Suprapubic skin (tissue), 3 donors: ENCODE measurements around the gene PHYHD1.

ENCODE experiments used
- CTCF ChIP-seq, 2 donors: fragments of 200-600 bp in 1 of 2; fragments of 450-650 bp in 1 of 2; sonication (generic) in 1 of 2; IDR thresholded peaks; one replicate each; pipeline ENCODE4 v1.5.1; 2016 to 2019; ENCODE audit warnings: antibody characterized with exemption in 2 of 2, mild to moderate bottlenecking in 1 of 2, moderate library complexity in 1 of 2
- POLR2A ChIP-seq, 2 donors: fragments of 450-650 bp; IDR thresholded peaks; one replicate each; pipeline ENCODE4 v1.6.1; 2017; ENCODE audit warnings: antibody characterized with exemption in 2 of 2, mild to moderate bottlenecking in 2 of 2, moderate library complexity in 2 of 2

GRCh38 chr9:128903079-128903461 lies 17.7 kb upstream of the PHYHD1 start:
- TF ChIP-seq CTCF (IDR thresholded peaks at IDR 0.05) (no peak), POLR2A (IDR thresholded peaks at IDR 0.05) (no peak)
